ENCODE measurements around the gene SLC1A1.

SLC1A1 gene

DNA sequence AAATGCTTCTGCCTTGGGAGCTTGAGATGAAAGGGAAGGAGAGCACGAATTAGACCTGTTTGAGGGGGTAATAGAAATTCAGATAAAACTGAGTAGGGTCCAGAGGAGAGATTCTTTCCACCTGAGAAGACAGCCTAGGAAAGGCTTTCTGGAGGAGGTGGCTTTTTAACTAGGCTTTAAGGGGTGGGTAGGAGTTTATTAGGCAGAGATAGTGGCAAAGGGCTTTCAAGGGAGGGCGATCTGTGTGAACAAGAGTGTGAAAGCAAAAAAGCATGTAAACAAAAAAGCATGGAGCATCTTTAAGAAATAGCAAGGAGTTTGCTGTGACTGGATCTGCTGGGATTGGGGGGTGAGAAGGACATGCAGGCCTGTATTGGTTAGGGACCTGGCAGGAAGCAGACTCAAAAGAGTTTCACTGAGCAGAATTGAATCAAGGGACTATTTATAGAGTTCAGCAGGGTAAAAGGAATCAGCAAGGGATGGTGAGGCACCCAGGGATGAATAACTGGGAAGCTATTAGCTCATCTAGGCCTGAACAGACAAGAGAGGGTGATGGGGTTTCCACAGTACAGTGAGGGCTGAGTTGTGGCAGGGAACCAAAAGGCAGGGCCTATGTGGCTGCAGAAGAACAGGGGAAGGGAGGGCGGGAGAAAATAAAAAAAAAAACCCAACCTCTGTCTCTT lies 18.8 kb downstream of the SLC1A1 start:
- no peak overlapping the region for H3K4me3 ChIP-seq (replicated peaks; ENCODE audit: low read depth, low read length)
- no peak for DNase-seq (ENCODE audit: extremely low read depth, low read depth)
- TF ChIP-seq, protein P1, sequence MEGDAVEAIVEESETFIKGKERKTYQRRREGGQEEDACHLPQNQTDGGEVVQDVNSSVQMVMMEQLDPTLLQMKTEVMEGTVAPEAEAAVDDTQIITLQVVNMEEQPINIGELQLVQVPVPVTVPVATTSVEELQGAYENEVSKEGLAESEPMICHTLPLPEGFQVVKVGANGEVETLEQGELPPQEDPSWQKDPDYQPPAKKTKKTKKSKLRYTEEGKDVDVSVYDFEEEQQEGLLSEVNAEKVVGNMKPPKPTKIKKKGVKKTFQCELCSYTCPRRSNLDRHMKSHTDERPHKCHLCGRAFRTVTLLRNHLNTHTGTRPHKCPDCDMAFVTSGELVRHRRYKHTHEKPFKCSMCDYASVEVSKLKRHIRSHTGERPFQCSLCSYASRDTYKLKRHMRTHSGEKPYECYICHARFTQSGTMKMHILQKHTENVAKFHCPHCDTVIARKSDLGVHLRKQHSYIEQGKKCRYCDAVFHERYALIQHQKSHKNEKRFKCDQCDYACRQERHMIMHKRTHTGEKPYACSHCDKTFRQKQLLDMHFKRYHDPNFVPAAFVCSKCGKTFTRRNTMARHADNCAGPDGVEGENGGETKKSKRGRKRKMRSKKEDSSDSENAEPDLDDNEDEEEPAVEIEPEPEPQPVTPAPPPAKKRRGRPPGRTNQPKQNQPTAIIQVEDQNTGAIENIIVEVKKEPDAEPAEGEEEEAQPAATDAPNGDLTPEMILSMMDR (IDR thresholded peaks at IDR 0.05; ENCODE audit: low read depth, low read length, missing control alignments), result no peak

- TF ChIP-seq, protein P1 (IDR thresholded peaks at IDR 0.05; ENCODE audit: low read depth, low read length, missing control alignments), result no peak
- DNase-seq (ENCODE audit: extremely low read depth, low read depth), result no peak
- H3K4me3 ChIP-seq (replicated peaks; ENCODE audit: low read depth, low read length), result no peak overlapping the region
Measured at GRCh38 chr9:4509590-4509984, 19.3 kb downstream of the SLC1A1 start.

DNA sequence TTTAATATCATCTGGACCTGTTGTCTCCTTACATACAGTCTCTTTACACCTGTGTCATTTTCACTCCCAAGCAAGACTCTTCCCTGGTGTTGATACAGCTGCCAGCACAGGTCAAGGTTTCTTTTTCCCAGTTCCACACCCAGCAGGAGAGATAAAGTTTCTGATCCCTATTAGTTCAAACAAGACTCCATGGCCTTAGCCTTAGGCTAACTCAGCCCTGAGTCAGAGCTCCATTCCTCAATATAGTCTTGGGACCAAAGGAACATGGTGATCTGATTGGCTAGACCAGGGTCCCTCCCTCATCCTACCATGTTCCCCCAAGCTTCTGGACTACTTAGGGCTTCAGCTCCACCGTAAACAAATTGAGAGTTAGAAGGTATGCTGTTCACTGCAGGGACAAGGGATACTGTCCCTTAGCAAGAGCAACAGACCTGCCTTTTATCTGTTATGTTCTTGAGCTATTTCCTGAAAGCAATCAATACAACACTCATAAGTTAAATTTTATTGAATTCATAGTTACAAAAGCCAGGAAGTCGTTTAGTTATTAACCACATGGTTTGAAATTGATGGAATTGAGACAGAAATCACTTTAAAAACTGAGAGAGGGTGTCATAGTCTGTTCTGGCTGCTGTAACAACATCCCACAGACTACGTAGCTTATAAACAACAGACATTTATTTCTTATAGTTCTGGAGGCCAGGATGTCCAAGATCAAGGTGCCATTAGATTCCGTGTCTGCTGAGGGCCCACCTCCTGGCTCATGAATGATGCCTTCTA lies 20.5 kb downstream of the SLC1A1 start:
- DNase-seq (ENCODE audit: extremely low read depth, low read depth), result no peak
- TF ChIP-seq, protein P1 (IDR thresholded peaks at IDR 0.05; ENCODE audit: low read depth, low read length, missing control alignments), result no peak
- H3K4me3 ChIP-seq (replicated peaks; ENCODE audit: low read depth, low read length), result no peak overlapping the region

GRCh38 chr9:4514252-4515128 lies 24.2 kb downstream of the SLC1A1 start:
- no peak overlapping the region for H3K4me3 ChIP-seq (replicated peaks; ENCODE audit: low read depth, low read length)
- no peak for DNase-seq (ENCODE audit: extremely low read depth, low read depth)
- TF ChIP-seq, protein P1 (IDR thresholded peaks at IDR 0.05; ENCODE audit: low read depth, low read length, missing control alignments), result no peak

DNA sequence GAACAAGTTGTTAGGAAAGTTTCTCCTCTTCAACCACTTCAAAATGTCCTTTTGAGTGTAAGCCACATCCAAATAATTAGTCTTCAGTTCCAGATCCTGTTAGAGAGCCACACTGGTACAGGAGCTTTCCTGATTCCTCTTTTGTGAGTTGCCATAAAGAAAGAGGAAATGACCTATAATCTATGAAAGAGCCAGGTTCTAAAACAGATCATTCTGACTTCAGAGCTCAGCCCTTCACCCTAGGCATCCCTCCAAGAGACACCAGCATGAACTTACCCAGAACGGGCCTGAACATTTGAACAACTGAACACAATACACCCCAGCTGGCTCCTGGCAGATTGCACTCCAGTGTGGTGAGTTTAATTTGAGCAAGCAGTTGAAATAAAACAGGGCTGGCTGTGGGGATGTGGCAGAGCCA lies 25.7 kb downstream of the SLC1A1 start:
- no peak for DNase-seq (ENCODE audit: extremely low read depth, low read depth)
- TF ChIP-seq, protein P1 (IDR thresholded peaks at IDR 0.05; ENCODE audit: low read depth, low read length, missing control alignments), result no peak
- H3K4me3 ChIP-seq (replicated peaks; ENCODE audit: low read depth, low read length), result no peak overlapping the region

DNA sequence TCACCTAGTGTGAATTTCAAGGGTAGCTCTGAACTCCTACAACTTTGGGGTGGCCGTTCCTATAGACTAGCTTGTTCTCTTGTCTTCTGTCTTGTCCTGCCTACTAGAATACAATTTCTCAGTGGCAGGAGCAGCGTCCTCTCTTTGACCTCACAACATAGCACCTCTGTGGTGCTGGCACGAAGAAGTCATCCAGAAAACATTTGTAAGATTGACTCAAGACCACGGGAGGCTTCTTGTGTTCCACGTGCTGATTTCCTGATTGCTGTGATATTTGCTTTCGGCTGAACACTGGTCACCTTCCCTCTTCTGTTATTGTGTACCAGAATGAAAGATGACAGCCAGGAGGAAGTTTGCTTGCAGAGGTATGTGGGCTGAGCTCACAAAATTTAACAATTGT lies 27.0 kb downstream of the SLC1A1 start:
- TF ChIP-seq, protein P1 (IDR thresholded peaks at IDR 0.05; ENCODE audit: low read depth, low read length, missing control alignments), result no peak
- no peak overlapping the region for H3K4me3 ChIP-seq (replicated peaks; ENCODE audit: low read depth, low read length)
- no peak for DNase-seq (ENCODE audit: extremely low read depth, low read depth)

Data from HFF-Myc (cell line).